Fibroblast of gingiva (primary cell): ENCODE measurements around the gene DVL3.

ENCODE experiments used
- DNase-seq: peaks from one replicate; pipeline ENCODE4 v3.0.0-alpha.2; 2011; ENCODE audit warnings: low read depth

DVL3 gene

DNA sequence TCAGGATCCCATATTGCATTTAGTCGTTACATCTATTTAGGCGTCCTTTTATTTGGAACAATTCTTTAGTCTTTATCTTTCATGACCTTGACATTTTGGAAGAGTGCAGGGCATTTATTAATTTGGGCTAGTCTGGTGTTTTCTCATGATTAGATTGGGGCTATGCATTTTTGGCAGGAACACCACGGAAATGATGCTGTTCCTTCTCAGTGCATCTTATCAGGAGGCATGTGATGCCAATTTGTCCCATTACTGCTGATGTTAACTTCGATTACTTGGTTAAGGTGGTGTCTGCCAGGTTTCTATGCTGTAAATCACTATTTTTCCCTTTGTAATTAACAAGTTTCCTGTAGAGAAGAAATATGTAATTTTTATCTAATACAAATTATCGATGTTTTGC, 56.1 kb downstream of the DVL3 start:
- no peak for DNase-seq

DNA sequence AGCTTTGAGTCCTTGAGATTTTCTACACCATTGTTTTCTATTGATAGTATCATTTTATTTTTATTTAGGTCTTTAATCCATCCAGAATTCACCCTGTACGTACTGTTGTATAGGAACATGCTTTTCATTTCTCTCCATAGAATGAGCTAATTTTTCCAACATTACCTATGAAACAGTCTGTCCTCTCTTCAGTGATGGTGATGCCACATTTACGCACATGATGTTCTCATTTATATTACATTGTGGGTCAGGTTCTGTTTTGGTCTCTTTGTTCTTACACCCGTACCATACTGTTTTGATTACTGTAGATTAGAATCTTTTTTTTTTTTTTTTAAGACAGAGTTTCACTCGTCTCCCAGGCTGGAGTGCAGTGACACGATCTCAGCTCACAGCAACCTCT, 56.5 kb downstream of the DVL3 start:
- no peak for DNase-seq

DNA sequence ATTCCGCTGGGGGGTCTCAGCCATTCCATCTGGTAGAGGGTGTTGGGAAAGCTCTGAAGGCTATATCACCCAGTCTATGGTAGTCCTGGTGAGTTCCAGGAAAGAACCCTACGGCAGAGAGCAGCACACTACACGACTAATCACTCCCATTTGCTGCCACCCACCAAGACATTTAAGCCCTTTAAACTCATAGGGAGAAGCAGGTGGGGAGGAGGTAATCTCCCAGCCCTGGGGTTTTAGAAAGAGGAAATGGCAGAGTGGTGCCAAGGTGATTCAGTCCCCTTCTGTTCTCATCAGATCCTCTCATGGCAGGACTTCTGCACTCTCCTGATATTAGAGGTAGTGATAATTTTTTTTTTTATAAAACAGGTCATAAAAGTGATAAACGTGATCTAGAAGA, 63.6 kb downstream of the DVL3 start:
- no peak for DNase-seq

DNA sequence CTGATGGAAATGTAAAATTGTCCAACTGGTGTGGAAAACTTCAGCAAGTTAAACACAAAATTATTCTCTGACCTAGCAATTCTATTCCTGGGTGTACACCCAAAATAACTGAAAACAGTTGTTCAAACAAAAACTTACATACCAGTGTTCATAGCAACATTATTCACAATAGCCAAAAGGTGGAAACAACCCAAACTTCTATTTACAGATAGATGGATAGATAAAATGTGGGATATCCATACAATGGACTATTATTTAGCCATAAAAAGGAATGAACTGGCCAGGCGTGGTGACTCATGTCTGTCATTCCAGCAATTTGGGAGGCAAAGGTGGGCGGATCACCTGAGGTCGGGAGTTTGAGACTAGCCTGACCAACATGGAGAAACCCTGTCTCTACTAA, 67.3 kb downstream of the DVL3 start:
- DNase-seq = no peak
